ENCODE measurements around the gene RBMS1.

DNA sequence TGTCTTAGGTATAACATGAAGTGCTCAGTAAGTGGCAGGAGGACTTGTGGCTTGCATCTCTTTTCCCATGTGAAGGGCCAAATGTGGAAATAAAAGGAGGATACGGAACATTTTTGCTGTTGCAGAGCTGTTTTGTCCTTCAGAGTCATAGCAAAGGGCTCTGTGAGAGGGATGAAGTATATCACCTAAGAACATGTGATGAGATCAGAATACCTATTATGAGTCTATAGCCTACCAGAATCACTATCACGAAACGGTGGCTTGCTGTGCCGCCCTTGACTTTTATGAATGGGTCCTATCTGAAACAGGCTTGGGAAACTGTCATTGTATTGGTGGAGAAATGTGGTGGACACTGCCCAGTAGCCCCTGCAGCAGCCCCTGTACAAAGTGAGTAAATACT is 226.6 kb downstream of the RBMS1 start:
- TF ChIP-seq, protein P1, sequence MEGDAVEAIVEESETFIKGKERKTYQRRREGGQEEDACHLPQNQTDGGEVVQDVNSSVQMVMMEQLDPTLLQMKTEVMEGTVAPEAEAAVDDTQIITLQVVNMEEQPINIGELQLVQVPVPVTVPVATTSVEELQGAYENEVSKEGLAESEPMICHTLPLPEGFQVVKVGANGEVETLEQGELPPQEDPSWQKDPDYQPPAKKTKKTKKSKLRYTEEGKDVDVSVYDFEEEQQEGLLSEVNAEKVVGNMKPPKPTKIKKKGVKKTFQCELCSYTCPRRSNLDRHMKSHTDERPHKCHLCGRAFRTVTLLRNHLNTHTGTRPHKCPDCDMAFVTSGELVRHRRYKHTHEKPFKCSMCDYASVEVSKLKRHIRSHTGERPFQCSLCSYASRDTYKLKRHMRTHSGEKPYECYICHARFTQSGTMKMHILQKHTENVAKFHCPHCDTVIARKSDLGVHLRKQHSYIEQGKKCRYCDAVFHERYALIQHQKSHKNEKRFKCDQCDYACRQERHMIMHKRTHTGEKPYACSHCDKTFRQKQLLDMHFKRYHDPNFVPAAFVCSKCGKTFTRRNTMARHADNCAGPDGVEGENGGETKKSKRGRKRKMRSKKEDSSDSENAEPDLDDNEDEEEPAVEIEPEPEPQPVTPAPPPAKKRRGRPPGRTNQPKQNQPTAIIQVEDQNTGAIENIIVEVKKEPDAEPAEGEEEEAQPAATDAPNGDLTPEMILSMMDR (IDR thresholded peaks at IDR 0.05; ENCODE audit: insufficient read depth, low read length) = no peak
- TF ChIP-seq, protein P2, sequence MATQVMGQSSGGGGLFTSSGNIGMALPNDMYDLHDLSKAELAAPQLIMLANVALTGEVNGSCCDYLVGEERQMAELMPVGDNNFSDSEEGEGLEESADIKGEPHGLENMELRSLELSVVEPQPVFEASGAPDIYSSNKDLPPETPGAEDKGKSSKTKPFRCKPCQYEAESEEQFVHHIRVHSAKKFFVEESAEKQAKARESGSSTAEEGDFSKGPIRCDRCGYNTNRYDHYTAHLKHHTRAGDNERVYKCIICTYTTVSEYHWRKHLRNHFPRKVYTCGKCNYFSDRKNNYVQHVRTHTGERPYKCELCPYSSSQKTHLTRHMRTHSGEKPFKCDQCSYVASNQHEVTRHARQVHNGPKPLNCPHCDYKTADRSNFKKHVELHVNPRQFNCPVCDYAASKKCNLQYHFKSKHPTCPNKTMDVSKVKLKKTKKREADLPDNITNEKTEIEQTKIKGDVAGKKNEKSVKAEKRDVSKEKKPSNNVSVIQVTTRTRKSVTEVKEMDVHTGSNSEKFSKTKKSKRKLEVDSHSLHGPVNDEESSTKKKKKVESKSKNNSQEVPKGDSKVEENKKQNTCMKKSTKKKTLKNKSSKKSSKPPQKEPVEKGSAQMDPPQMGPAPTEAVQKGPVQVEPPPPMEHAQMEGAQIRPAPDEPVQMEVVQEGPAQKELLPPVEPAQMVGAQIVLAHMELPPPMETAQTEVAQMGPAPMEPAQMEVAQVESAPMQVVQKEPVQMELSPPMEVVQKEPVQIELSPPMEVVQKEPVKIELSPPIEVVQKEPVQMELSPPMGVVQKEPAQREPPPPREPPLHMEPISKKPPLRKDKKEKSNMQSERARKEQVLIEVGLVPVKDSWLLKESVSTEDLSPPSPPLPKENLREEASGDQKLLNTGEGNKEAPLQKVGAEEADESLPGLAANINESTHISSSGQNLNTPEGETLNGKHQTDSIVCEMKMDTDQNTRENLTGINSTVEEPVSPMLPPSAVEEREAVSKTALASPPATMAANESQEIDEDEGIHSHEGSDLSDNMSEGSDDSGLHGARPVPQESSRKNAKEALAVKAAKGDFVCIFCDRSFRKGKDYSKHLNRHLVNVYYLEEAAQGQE (IDR thresholded peaks at IDR 0.05; ENCODE audit: insufficient replicate concordance, low read depth) = no peak
- TF ChIP-seq POLR2AphosphoS5 (IDR thresholded peaks at IDR 0.05; ENCODE audit: low read depth) = no peak
- TF ChIP-seq SPI1 (IDR thresholded peaks at IDR 0.05; ENCODE audit: borderline replicate concordance, low read depth) = no peak

All from HL-60 (cell line).